Activated B cell treated with CpG ODN at 0.5 μM for 24 hours (primary cell): ENCODE results near the gene PARP6. TPM values are rescaled to one million over a fixed set of nuclear protein-coding genes. Genes with fewer than 3 reads are reported as not detected.

ENCODE experiments used
- ATAC-seq: fragments of 200-7000 bp; cut with Tn5 transposase; one replicate; pipeline ENCODE4 v1.10.0; 2021; ENCODE audit warnings: low read depth, mild to moderate bottlenecking, moderate library complexity
- CTCF ChIA-PET: fragments of 350-600 bp; sonication (Branson Sonifier 250); formaldehyde crosslinking; loops from one replicate; lab custom pipeline; 2021; ENCODE audit warnings: antibody characterized with exemption; lab: Charles Lee
- POLR2A ChIA-PET: fragments of 350-600 bp; sonication (Branson Sonifier 250); formaldehyde crosslinking; loops from one replicate; lab custom pipeline; 2021; ENCODE audit warnings: antibody characterized with exemption; lab: Charles Lee
- DNase-seq: peaks from one replicate; pipeline ENCODE4 v3.0.0; 2022
- H3K27ac Mint-ChIP-seq: one replicate; pipeline ENCODE4 v1.8.0; 2020; ENCODE audit warnings: mixed read lengths
- H3K27me3 Mint-ChIP-seq: one replicate; pipeline ENCODE4 v1.8.0; 2021; ENCODE audit warnings: mixed read lengths
- H3K36me3 Mint-ChIP-seq: one replicate; pipeline ENCODE4 v1.8.0; 2021; ENCODE audit warnings: low read depth, mixed read lengths
- H3K4me1 Mint-ChIP-seq: one replicate; pipeline ENCODE4 v1.8.0; 2021; ENCODE audit warnings: mixed read lengths
- H3K4me3 Mint-ChIP-seq: one replicate; pipeline ENCODE4 v1.8.0; 2020; ENCODE audit warnings: mild to moderate bottlenecking, mixed read lengths
- H3K9me3 Mint-ChIP-seq: one replicate; pipeline ENCODE4 v1.8.0; 2020; ENCODE audit warnings: mixed read lengths
- CTCF ChIP-seq: fragments of 200-600 bp; IDR thresholded peaks from one replicate; pipeline ENCODE4 v1.8.0; 2022; ENCODE audit warnings: antibody characterized with exemption, mild to moderate bottlenecking
- intact Hi-C: fragments of 100-400 bp; cut with micrococcal nuclease; formaldehyde crosslinking; loops from one replicate; pipeline ENCODE4 v1.15.1; 2024
- total RNA-seq: library from RNA; stranded (reverse); gene quantifications from 2 replicates; pipeline ENCODE4 v1.2.3, GENCODE V29; 2022

Gene PARP6
- total RNA-seq, 1 donor from 2014 or later = 81.4 TPM

DNA sequence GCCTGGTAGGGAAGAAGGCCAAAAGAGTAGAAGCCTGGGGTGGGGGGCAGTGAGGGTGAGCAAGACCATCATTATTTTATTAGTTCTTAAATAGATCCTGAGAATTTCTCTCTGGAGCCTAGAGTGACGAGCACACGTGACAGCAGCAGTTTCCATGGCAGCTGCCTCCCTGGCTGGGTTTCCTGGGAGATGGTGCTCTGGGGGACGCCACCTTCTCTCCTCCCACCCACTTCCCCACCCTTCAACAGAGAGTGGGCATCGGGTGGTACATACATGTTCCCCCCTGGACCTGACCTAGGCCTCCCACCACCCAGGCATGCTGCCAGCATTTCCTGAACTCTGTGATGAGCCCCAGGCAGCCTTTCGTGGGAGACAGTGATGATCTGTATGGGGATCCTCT lies 34.7 kb upstream of the PARP6 start:
- ChIA-PET POLR2A (no interaction called here), CTCF (no interaction called here)
- no peak for TF ChIP-seq CTCF
- intact Hi-C loops = no loop called here
- H3K4me3 Mint-ChIP-seq = no peak overlapping the region
- ATAC-seq = no peak
- H3K9me3 Mint-ChIP-seq = no peaks in the 10 kb centered on the region
- no peak overlapping the region for H3K27ac Mint-ChIP-seq
- peaks cover 3% of the 10 kb centered on the region for H3K4me1 Mint-ChIP-seq
- H3K36me3 Mint-ChIP-seq = no peaks in the 10 kb centered on the region
- DNase-seq = no peak
- no peaks in the 10 kb centered on the region for H3K27me3 Mint-ChIP-seq

DNA sequence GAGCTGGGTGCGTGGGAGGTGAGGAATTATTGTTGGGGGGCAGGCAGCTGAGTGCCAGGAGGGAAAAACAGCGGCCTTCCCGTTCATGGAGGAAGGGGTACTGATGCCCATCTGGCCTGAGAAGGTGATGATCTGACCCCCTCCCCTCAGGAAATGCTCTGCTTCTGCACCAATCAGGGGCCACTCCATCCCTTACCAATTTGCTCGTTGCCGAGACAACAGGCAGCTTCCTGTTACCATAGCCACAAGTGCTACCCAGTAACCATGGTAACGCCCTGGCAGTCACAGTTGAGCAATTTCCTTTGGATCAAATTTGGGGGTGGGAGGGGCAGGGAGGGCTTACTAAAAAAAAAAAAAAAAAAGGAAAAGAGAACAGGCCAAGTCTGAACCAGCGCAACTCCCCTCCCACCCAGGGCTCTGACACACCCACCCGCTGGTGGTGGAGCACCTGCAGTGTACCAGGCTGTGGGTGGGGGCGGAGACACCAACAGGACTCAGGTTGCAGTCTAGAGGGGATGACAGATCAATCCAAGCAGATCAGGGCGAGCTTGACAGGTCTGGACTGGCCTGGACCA lies 33.9 kb upstream of the PARP6 start:
- CTCF ChIA-PET = no interaction called here
- Mint-ChIP-seq H3K4me1 (peaks cover 3% of the 10 kb centered on the region), H3K27me3 (no peaks in the 10 kb centered on the region), H3K27ac (no peak overlapping the region), H3K9me3 (no peaks in the 10 kb centered on the region), H3K36me3 (no peaks in the 10 kb centered on the region), H3K4me3 (no peak overlapping the region)
- DNase-seq (no peak), ATAC-seq (peak; percentile 54)
- POLR2A ChIA-PET = no interaction called here
- intact Hi-C loops = no loop called here
- TF ChIP-seq CTCF = no peak

DNA sequence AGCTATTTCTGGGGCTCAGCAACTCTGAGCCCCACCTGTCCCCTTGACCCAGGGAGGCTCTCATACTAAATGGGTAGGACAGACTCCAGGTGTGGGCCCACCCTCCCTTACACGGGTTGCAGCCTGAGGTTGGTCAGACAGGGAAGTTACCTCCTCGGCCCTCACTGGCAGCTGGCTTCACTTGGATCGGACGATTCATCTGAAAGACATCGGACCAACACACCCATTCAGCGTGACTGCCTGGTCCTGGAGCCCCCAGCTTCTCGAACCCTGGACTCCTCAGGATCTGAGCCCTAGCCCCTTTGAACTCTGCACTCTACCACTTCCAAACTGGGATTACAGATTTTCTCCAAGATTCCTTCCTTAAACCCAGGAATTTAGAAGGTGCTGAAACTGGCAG lies 32.2 kb upstream of the PARP6 start:
- Mint-ChIP-seq H3K27ac (no peak overlapping the region), H3K27me3 (no peaks in the 10 kb centered on the region), H3K36me3 (no peaks in the 10 kb centered on the region), H3K4me3 (no peak overlapping the region), H3K4me1 (peaks cover 3% of the 10 kb centered on the region), H3K9me3 (no peaks in the 10 kb centered on the region)
- intact Hi-C loops = no loop called here
- no peak for ATAC-seq
- TF ChIP-seq CTCF = no peak
- CTCF ChIA-PET = no interaction called here
- POLR2A ChIA-PET = no interaction called here
- DNase-seq = no peak

DNA sequence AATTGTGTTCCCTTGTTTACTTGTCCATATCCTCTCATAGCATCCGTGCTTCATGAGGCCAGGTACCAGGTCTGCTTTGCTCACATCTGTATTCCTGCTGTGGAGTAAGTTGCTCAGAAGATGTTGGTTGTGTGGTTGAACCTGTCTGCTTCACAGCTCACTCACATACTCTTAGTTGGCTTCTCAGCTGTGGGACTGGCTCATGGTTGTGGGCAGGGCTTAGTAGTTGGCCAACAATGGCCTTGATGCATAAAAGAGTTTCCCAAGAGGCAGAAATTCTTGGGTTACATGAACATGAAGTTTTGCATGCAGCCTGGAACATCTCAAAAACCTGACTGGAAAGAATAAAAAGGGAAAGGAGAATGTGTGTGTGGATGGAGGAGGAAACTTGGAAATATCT lies 30.6 kb upstream of the PARP6 start:
- DNase-seq (no peak), ATAC-seq (no peak)
- Mint-ChIP-seq H3K9me3 (no peaks in the 10 kb centered on the region), H3K36me3 (no peaks in the 10 kb centered on the region), H3K4me1 (peaks cover 3% of the 10 kb centered on the region), H3K27me3 (no peaks in the 10 kb centered on the region), H3K4me3 (no peak overlapping the region), H3K27ac (no peak overlapping the region)
- ChIA-PET CTCF (interaction anchor here (1.8 kb wide), 1 partner anchor 10 kb away, joined by 4 read pairs; no protein-coding TSS in a partner anchor), POLR2A (no interaction called here)
- no peak for TF ChIP-seq CTCF
- intact Hi-C loops = no loop called here

- no peak for ATAC-seq
- CTCF ChIA-PET = interaction anchor here (7.6 kb wide), 1 partner anchor 90 kb away, joined by 47 read pairs; no protein-coding TSS in a partner anchor
- Mint-ChIP-seq H3K4me3 (no peak overlapping the region), H3K27ac (no peak overlapping the region), H3K9me3 (no peaks in the 10 kb centered on the region), H3K4me1 (no peaks in the 10 kb centered on the region), H3K27me3 (no peaks in the 10 kb centered on the region), H3K36me3 (peaks cover 2% of the 10 kb centered on the region)
- DNase-seq = no peak
- intact Hi-C loops = no loop called here
- TF ChIP-seq CTCF = no peak
- POLR2A ChIA-PET = no interaction called here
Measured at GRCh38 chr15:72289597-72290325, 17.4 kb upstream of the PARP6 start.
